H1 (cell line): ENCODE results near the gene STARD7. TPM values are rescaled to one million over a fixed set of nuclear protein-coding genes. Genes with fewer than 3 reads are reported as not detected.

Experiments used
- CTCF ChIA-PET: fragments of 300-600 bp; sonication (Branson Sonifier 250); formaldehyde crosslinking; loops from one replicate; lab custom pipeline; 2021; ENCODE audit not compliant: partially characterized antibody; lab: Charles Lee
- POLR2A ChIA-PET: fragments of 300-600 bp; sonication (Branson Sonifier 250); formaldehyde crosslinking; loops from one replicate; lab custom pipeline; 2021; ENCODE audit warnings: inconsistent platforms; ENCODE audit not compliant: partially characterized antibody; lab: Charles Lee
- DNase-seq, 2 experiments: peaks; one replicate each; pipeline versions ENCODE4 v3.0.0 to v3.0.0-alpha.2; 2010 to 2022; ENCODE audit warnings: low spot score in 2 of 2, low read depth in 1 of 2, mixed read lengths in 1 of 2
- FAIRE-seq: peaks from 2 replicates; lab custom pipeline; 2011; peaks lifted over from hg19 to GRCh38; lab: Jason Lieb, UNC
- H2AFZ ChIP-seq: 2 replicates; pipeline ENCODE4 v1.8.1; 2012; ENCODE audit warnings: low read length, inconsistent platforms
- H2AK5ac ChIP-seq: 2 replicates; pipeline ENCODE4 v1.6.1; 2013; ENCODE audit warnings: low read depth, low read length
- H2BK120ac ChIP-seq: replicated peaks from 2 replicates; pipeline ENCODE3; 2013; ENCODE audit warnings: low read depth, low read length, inconsistent platforms
- H2BK12ac ChIP-seq: 2 replicates; pipeline ENCODE4 v1.6.1; 2013; ENCODE audit warnings: low read depth, low read length
- H2BK15ac ChIP-seq: 2 replicates; pipeline ENCODE4 v1.6.1; 2013; ENCODE audit warnings: low read length
- H2BK20ac ChIP-seq: 2 replicates; pipeline ENCODE4 v1.6.1; 2013; ENCODE audit warnings: low read length
- H2BK5ac ChIP-seq: 2 replicates; pipeline ENCODE4 v1.6.1; 2013; ENCODE audit warnings: low read depth, low read length
- H3K14ac ChIP-seq: 2 replicates; pipeline ENCODE4 v1.6.1; 2013; ENCODE audit warnings: inconsistent platforms; ENCODE audit not compliant: insufficient read length
- H3K18ac ChIP-seq: 2 replicates; pipeline ENCODE4 v1.6.1; 2013; ENCODE audit warnings: low read length; ENCODE audit errors: extremely low read depth
- H3K23ac ChIP-seq: 2 replicates; pipeline ENCODE4 v1.6.1; 2013; ENCODE audit warnings: inconsistent platforms; ENCODE audit not compliant: insufficient read length
- H3K23me2 ChIP-seq: 2 replicates; pipeline ENCODE4 v1.6.1; 2013; ENCODE audit warnings: low read depth, low read length
- H3K27ac ChIP-seq: 2 replicates; pipeline ENCODE4 v1.6.1; 2011; ENCODE audit warnings: low read depth, low read length, inconsistent platforms
- H3K27me3 ChIP-seq, 4 experiments: replicated peaks in 1 of 4; 1 replicate in 1 of 4; 2 replicates in 3 of 4; pipeline versions ENCODE4 v1.6.1 to v1.8.1; 2011 to 2013; ENCODE audit warnings: low read length in 3 of 4, mild to moderate bottlenecking in 3 of 4, inconsistent platforms in 2 of 4, mixed read lengths in 2 of 4, moderate library complexity in 1 of 4; ENCODE audit not compliant: control insufficient read depth in 3 of 4, insufficient read depth in 3 of 4; ENCODE audit errors: extremely low read depth in 1 of 4
- H3K36me3 ChIP-seq, 4 experiments: 2 replicates each; pipeline versions ENCODE4 v1.6.1 to v1.8.1; 2011 to 2013; ENCODE audit warnings: mild to moderate bottlenecking in 4 of 4, low read length in 3 of 4, moderate library complexity in 2 of 4, control low read depth in 1 of 4, inconsistent platforms in 1 of 4; ENCODE audit not compliant: insufficient read depth in 4 of 4, control insufficient read depth in 2 of 4
- H3K4ac ChIP-seq: replicated peaks from 2 replicates; pipeline ENCODE3; 2013; ENCODE audit warnings: low read length, low read depth, mixed read lengths, inconsistent platforms; ENCODE audit not compliant: insufficient read length
- H3K4me1 ChIP-seq, 4 experiments: replicated peaks in 1 of 4; 1 replicate in 1 of 4; 2 replicates in 3 of 4; pipeline versions ENCODE4 v1.6.1 to v1.8.1; 2011 to 2013; ENCODE audit warnings: low read length in 3 of 4, inconsistent platforms in 2 of 4, mixed read lengths in 1 of 4; ENCODE audit not compliant: insufficient read depth in 4 of 4, control insufficient read depth in 3 of 4
- H3K4me2 ChIP-seq, 2 experiments: 2 replicates each; pipeline versions ENCODE4 v1.6.1 to v1.8.1; 2011 to 2013; ENCODE audit warnings: low read depth in 2 of 2, low read length in 2 of 2, control low read depth in 1 of 2, inconsistent platforms in 1 of 2, mild to moderate bottlenecking in 1 of 2; ENCODE audit not compliant: insufficient read depth in 1 of 2
- H3K4me3 ChIP-seq, 4 experiments: fragments of 200-600, 300-600 bp in 1 of 4; sonication (generic), shearing (Covaris generic), sonication (Bioruptor Twin) in 1 of 4; 2 replicates each; pipeline versions ENCODE4 v1.5.1 to v1.8.1; 2011 to 2016; ENCODE audit warnings: low read length in 4 of 4, low read depth in 3 of 4, control low read depth in 2 of 4, inconsistent platforms in 2 of 4, mild to moderate bottlenecking in 2 of 4, mixed read lengths in 1 of 4, moderate library complexity in 1 of 4; ENCODE audit not compliant: insufficient read depth in 2 of 4; ENCODE audit errors: extremely low read depth in 1 of 4
- H3K56ac ChIP-seq: replicated peaks from 2 replicates; pipeline ENCODE3; 2013; ENCODE audit warnings: low read depth, mild to moderate bottlenecking, mixed read lengths, low read length, inconsistent platforms; ENCODE audit not compliant: insufficient read length
- H3K79me1 ChIP-seq: 2 replicates; pipeline ENCODE4 v1.6.1; 2013; ENCODE audit warnings: low read depth, low read length, control low read depth
- H3K79me2 ChIP-seq, 2 experiments: 2 replicates each; pipeline versions ENCODE4 v1.6.1 to v1.8.1; 2012 to 2013; ENCODE audit warnings: low read length in 2 of 2, mild to moderate bottlenecking in 2 of 2, inconsistent platforms in 1 of 2; ENCODE audit not compliant: insufficient read depth in 2 of 2, control insufficient read depth in 1 of 2
- H3K9ac ChIP-seq, 4 experiments: replicated peaks in 1 of 4; 1 replicate in 1 of 4; 2 replicates in 3 of 4; pipeline versions ENCODE4 v1.6.1 to v1.8.1; 2011 to 2013; ENCODE audit warnings: low read depth in 3 of 4, low read length in 3 of 4, control low read depth in 2 of 4, mild to moderate bottlenecking in 2 of 4, moderate library complexity in 2 of 4, inconsistent platforms in 1 of 4; ENCODE audit errors: extremely low read depth in 1 of 4
- H3K9me3 ChIP-seq, 2 experiments: 2 replicates each; pipeline versions ENCODE4 v1.6.1 to v1.8.1; 2012 to 2013; ENCODE audit warnings: mild to moderate bottlenecking in 2 of 2, moderate library complexity in 2 of 2, control low read depth in 1 of 2, inconsistent platforms in 1 of 2, low read depth in 1 of 2, low read length in 1 of 2, mixed read lengths in 1 of 2; ENCODE audit not compliant: insufficient read depth in 2 of 2
- H4K20me1 ChIP-seq, 2 experiments: replicated peaks in 1 of 2; 2 replicates each; pipeline versions ENCODE3 to v1.8.1; 2011 to 2013; ENCODE audit warnings: inconsistent platforms in 2 of 2, low read length in 2 of 2, mild to moderate bottlenecking in 1 of 2; ENCODE audit not compliant: insufficient read depth in 2 of 2, control insufficient read depth in 1 of 2
- H4K5ac ChIP-seq: 2 replicates; pipeline ENCODE4 v1.6.1; 2013; ENCODE audit warnings: low read length, low read depth, mixed read lengths, inconsistent platforms; ENCODE audit not compliant: insufficient read length
- H4K8ac ChIP-seq: 2 replicates; pipeline ENCODE4 v1.8.0; 2013; ENCODE audit warnings: mild to moderate bottlenecking, moderate library complexity, low read length, inconsistent platforms; ENCODE audit not compliant: insufficient read depth; ENCODE audit errors: extremely low read depth
- H4K91ac ChIP-seq: replicated peaks from 2 replicates; pipeline ENCODE3; 2013; ENCODE audit warnings: low read length, mixed read lengths, inconsistent platforms; ENCODE audit not compliant: insufficient read length
- CEBPB ChIP-seq: IDR thresholded peaks from 2 replicates; pipeline ENCODE4 v1.6.1; 2012; ENCODE audit warnings: low read depth, low read length
- JUN ChIP-seq: IDR thresholded peaks from 2 replicates; pipeline ENCODE4 v1.6.1; 2011; ENCODE audit warnings: low read depth, mild to moderate bottlenecking, improper control_type of control experiment, low read length
- POU5F1 ChIP-seq: IDR thresholded peaks from 2 replicates; pipeline ENCODE4 v1.6.1; 2011; ENCODE audit warnings: low read depth, mild to moderate bottlenecking, low read length, moderate library complexity
- RAD21 ChIP-seq, 2 experiments: IDR thresholded peaks in 1 of 2; conservative IDR thresholded peaks in 1 of 2; 2 replicates each; pipeline ENCODE4 v1.6.1; 2011; ENCODE audit warnings: low read depth in 2 of 2, low read length in 2 of 2, improper control_type of control experiment in 1 of 2, inconsistent platforms in 1 of 2, mild to moderate bottlenecking in 1 of 2, moderate library complexity in 1 of 2
- WGBS, 2 experiments: shearing (Covaris generic) in 1 of 2; methylation state at CpG; one replicate each; pipeline versions ENCODE4 v1.1.6 to v1.1.7; 2013 to 2015; ENCODE audit warnings: low lambda C conversion rate in 2 of 2, mixed read lengths in 2 of 2, inconsistent platforms in 1 of 2, low coverage in 1 of 2, missing lambda C conversion rate in 1 of 2; ENCODE audit not compliant: insufficient replicate concordance in 2 of 2, insufficient coverage in 1 of 2, insufficient read length in 1 of 2; ENCODE audit errors: extremely low coverage in 1 of 2, missing lambda C conversion rate in 1 of 2; 5-methylcytosine and 5-hydroxymethylcytosine counted together
- polyA plus RNA-seq, 7 experiments: library from polyadenylated mRNA; depleted of rRNA in 3 of 7; stranded (reverse) in 5 of 7; unstranded in 2 of 7; fragments of >200 nt in 5 of 7; fragments of 200-250 nt in 2 of 7; gene quantifications; 1 replicate in 5 of 7; 2 replicates in 1 of 7; 4 replicates in 1 of 7; pipeline versions ENCODE4 v1.2.1 to v1.2.3, GENCODE V29; 2011 to 2013; ENCODE audit warnings: missing spikeins in 2 of 7, mixed read lengths in 2 of 7
- total RNA-seq: library from RNA; stranded (reverse); fragmentation: NEBNext Ultra II Directional; extraction: Animal tissue kit (Norgen Biotek cat#: 25700); gene quantifications from 2 replicates; pipeline ENCODE4 v1.2.1, GENCODE V29; 2021

STARD7 gene
- total and polyA plus RNA-seq, 2 of the 8 experiments (the other 6 are each of a cell fraction or from before 2014, with no cell fraction given) = 89.1 to 200 TPM

DNA sequence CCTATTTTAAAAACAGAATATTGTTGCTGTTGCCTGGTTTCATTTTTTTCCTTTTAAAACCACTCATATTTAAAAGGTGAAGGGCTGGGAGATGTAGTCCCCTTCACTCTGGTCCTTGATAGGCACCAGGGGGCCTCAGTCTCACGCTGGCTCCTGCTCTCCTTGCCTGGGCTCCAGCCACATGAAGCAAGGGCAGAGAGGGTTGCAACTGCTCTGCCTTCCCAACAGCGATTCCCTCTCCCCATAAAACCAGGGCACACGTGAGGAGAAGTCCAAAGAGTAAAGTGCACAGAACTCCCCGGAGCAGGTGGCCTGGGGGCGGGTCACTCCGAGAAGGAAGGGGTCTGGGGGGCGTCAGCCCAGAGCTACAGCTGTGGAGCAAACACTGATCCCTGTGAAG is 44.4 kb upstream of the STARD7 start:
- H2BK12ac ChIP-seq = no peak overlapping the region
- no peak overlapping the region for H3K4ac ChIP-seq
- no peak overlapping the region for H3K56ac ChIP-seq
- H2BK20ac ChIP-seq = no peak overlapping the region
- no peak overlapping the region for H2AFZ ChIP-seq
- no peak overlapping the region for H3K4me2 ChIP-seq
- H4K20me1 ChIP-seq = peaks cover 1 to 3% of the 10 kb centered on the region in 2 experiments
- H3K4me3 ChIP-seq = no peak overlapping the region
- CTCF ChIA-PET = interaction anchor here (1.5 to 2.6 kb wide), 2 partner anchors 13 to 93 kb away, joined by 3 to 11 read pairs; no protein-coding TSS in a partner anchor
- H4K8ac ChIP-seq = no peak overlapping the region
- DNase-seq (no peak), FAIRE-seq (no peak)
- no peak overlapping the region for H3K23ac ChIP-seq
- H4K91ac ChIP-seq = no peak overlapping the region
- no peak overlapping the region for H3K9ac ChIP-seq
- H2BK120ac ChIP-seq = no peak overlapping the region
- no peaks in the 10 kb centered on the region; a peak in 1 of 4 replicates for H3K79me2 ChIP-seq
- no peaks in the 10 kb centered on the region for H3K23me2 ChIP-seq
- no peak overlapping the region for H2AK5ac ChIP-seq
- no peak overlapping the region for H2BK15ac ChIP-seq
- H3K4me1 ChIP-seq = no peaks in the 10 kb centered on the region
- no peaks in the 10 kb centered on the region for H3K9me3 ChIP-seq
- peaks cover 2% of the 10 kb centered on the region; the same call in 1 of the 2 replicates for H3K79me1 ChIP-seq
- TF ChIP-seq RAD21 (IDR thresholded peaks at IDR 0.05 in 1 of 2, conservative IDR thresholded peaks at IDR 0.05 in 1 of 2; ENCODE audit: low read depth in 2 of 2, low read length in 2 of 2) = no peak
- TF ChIP-seq JUN = no peak
- TF ChIP-seq POU5F1 = no peak
- TF ChIP-seq CEBPB = no peak
- H3K36me3 ChIP-seq = peaks cover 3 to 11% (median 5%) of the 10 kb centered on the region in 4 experiments; a peak in 5 of 8 replicates
- H3K27me3 ChIP-seq = no peaks in the 10 kb centered on the region
- no peak overlapping the region for H2BK5ac ChIP-seq
- H3K27ac ChIP-seq = no peak overlapping the region
- no peak overlapping the region for H3K14ac ChIP-seq
- H3K18ac ChIP-seq = no peak overlapping the region
- POLR2A ChIA-PET = interaction anchor here (0.8 to 4.3 kb wide), 4 partner anchors 8 to 45 kb away, joined by 3 to 16 read pairs (median 3); no protein-coding TSS in a partner anchor
- H4K5ac ChIP-seq = no peak overlapping the region
- WGBS, 2 experiments = 93% methylated on average over 7 of the region's 7 CpGs; no CpG with 5 or more reads in 1 of the 2 experiments
